ENCODE measurements around the gene RHOT2. TPM values are rescaled to one million over a fixed set of nuclear protein-coding genes. Genes with fewer than 3 reads are reported as not detected.

RHOT2 gene
- total and polyA plus RNA-seq, 9 of the 15 experiments (the other 6 are each of a cell fraction or from before 2014, with no cell fraction given), result 5.0 to 373 (median 112) TPM

DNA sequence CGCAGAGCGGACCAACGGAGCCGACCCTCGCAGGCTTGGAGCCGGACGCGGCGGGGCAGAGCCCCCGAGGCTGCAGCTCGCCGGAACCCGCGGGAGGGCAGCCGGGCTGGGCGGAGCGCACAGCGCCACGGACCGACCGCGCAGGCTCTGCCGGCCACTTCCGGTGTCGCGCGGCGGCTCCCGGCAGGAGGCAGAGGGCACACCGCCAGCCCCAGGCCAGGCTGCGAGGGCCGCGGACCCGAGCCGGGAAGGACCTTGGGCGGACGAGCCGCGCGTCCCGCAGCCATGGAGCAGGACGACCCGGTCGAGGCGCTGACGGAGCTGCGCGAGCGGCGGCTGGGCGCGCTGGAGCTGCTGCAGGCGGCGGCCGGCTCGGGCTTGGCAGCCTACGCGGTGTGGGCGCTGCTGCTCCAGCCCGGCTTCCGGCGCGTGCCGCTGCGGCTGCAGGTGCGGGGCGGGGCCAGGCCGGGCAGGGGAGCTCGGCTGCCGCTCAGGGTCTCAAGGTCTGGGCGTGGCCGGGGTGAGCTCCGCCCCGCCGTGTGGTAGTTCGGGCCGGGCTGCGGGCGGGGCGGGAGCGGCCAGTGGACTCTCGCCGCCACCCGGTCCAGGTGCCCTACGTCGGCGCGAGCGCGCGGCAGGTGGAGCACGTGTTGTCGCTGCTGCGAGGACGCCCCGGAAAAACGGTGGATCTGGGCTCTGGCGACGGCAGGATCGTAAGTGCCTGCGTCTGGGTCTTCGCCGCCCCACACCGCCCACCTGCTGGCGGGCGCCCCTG, 53.2 kb downstream of the RHOT2 start, which contains the start of gene ANTKMT (continued):
- TF ChIP-seq CEBPB (tag; IDR thresholded peaks at IDR 0.05) (no peak), HMGN3 (IDR thresholded peaks at IDR 0.05; ENCODE audit: borderline replicate concordance, extremely low read depth, insufficient read length, low read depth, low read length) (no peak), RAD21 (CRISPR knock-in tag; conservative IDR thresholded peaks at IDR 0.05 in 1 of 2, IDR thresholded peaks at IDR 0.05 in 1 of 2) (no peak; a peak in 1 of 4 replicates), BCL6 (CRISPR knock-in tag; IDR thresholded peaks at IDR 0.05) (no peak), SREBF1 (IDR thresholded peaks at IDR 0.05; ENCODE audit: borderline replicate concordance, low read depth, low read length) (no peak), HNRNPUL1 (IDR thresholded peaks at IDR 0.05; ENCODE audit: low read length) (no peak), FOXK1 (CRISPR knock-in tag; IDR thresholded peaks at IDR 0.05; ENCODE audit: borderline replicate concordance) (no peak), SP1 (CRISPR knock-in tag; IDR thresholded peaks at IDR 0.05) (peak; percentile 53), OTX1 (CRISPR knock-in tag; IDR thresholded peaks at IDR 0.05) (no peak), SMAD3 (CRISPR knock-in tag; conservative IDR thresholded peaks at IDR 0.05) (no peak), ZC3H11A (IDR thresholded peaks at IDR 0.05; ENCODE audit: low read depth, low read length) (no peak), ZFPM2 (CRISPR knock-in tag; IDR thresholded peaks at IDR 0.05) (no peak), ZNF699 (CRISPR knock-in tag; IDR thresholded peaks at IDR 0.05; ENCODE audit: insufficient replicate concordance) (no peak), ZNF23 (CRISPR knock-in tag; IDR thresholded peaks at IDR 0.05) (no peak), RAD51 (IDR thresholded peaks at IDR 0.05; ENCODE audit: borderline replicate concordance, low read depth) (no peak), HSF4 (CRISPR knock-in tag; IDR thresholded peaks at IDR 0.05; ENCODE audit: borderline replicate concordance) (no peak), NR2C1 (IDR thresholded peaks at IDR 0.05) (no peak), NR2C1 (tag; IDR thresholded peaks at IDR 0.05) (no peak), MCM5 (IDR thresholded peaks at IDR 0.05; ENCODE audit: low read depth) (no peak), BHLHE40 (IDR thresholded peaks at IDR 0.05; ENCODE audit: low read length) (peak; percentile 89), ZNF780A (CRISPR knock-in tag; IDR thresholded peaks at IDR 0.05) (no peak), CBFA2T2 (conservative IDR thresholded peaks at IDR 0.05) (no peak)
- TF ChIP-seq, protein P1, sequence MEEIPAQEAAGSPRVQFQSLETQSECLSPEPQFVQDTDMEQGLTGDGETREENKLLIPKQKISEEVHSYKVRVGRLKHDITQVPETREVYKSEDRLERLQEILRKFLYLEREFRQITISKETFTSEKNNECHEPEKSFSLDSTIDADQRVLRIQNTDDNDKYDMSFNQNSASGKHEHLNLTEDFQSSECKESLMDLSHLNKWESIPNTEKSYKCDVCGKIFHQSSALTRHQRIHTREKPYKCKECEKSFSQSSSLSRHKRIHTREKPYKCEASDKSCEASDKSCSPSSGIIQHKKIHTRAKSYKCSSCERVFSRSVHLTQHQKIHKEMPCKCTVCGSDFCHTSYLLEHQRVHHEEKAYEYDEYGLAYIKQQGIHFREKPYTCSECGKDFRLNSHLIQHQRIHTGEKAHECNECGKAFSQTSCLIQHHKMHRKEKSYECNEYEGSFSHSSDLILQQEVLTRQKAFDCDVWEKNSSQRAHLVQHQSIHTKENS (CRISPR knock-in tag; IDR thresholded peaks at IDR 0.05), result no peak
- TF ChIP-seq, protein P2, sequence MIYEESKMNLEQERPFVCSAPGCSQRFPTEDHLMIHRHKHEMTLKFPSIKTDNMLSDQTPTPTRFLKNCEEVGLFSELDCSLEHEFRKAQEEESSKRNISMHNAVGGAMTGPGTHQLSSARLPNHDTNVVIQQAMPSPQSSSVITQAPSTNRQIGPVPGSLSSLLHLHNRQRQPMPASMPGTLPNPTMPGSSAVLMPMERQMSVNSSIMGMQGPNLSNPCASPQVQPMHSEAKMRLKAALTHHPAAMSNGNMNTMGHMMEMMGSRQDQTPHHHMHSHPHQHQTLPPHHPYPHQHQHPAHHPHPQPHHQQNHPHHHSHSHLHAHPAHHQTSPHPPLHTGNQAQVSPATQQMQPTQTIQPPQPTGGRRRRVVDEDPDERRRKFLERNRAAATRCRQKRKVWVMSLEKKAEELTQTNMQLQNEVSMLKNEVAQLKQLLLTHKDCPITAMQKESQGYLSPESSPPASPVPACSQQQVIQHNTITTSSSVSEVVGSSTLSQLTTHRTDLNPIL (CRISPR knock-in tag; IDR thresholded peaks at IDR 0.05), result no peak
- TF ChIP-seq, protein P3, sequence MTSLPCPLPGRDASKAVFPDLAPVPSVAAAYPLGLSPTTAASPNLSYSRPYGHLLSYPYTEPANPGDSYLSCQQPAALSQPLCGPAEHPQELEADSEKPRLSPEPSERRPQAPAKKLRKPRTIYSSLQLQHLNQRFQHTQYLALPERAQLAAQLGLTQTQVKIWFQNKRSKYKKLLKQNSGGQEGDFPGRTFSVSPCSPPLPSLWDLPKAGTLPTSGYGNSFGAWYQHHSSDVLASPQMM (CRISPR knock-in tag; IDR thresholded peaks at IDR 0.05), result no peak
- TF ChIP-seq, protein P4, sequence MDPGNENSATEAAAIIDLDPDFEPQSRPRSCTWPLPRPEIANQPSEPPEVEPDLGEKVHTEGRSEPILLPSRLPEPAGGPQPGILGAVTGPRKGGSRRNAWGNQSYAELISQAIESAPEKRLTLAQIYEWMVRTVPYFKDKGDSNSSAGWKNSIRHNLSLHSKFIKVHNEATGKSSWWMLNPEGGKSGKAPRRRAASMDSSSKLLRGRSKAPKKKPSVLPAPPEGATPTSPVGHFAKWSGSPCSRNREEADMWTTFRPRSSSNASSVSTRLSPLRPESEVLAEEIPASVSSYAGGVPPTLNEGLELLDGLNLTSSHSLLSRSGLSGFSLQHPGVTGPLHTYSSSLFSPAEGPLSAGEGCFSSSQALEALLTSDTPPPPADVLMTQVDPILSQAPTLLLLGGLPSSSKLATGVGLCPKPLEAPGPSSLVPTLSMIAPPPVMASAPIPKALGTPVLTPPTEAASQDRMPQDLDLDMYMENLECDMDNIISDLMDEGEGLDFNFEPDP (CRISPR knock-in tag; IDR thresholded peaks at IDR 0.05), result no peak

Measured in K562 (cell line).